HG03159 (cell line): ENCODE measurements around the gene CARD11.

ENCODE experiments used
- ATAC-seq: cut with Tn5 transposase; IDR thresholded peaks from one replicate; pipeline ENCODE4 v1.9.1; 2021; ENCODE audit warnings: mild to moderate bottlenecking, moderate library complexity; ENCODE audit not compliant: unreplicated experiment

CARD11 gene

GRCh38 chr7:2880874-2881533, 162.7 kb downstream of the CARD11 start:
- no peak for ATAC-seq

- no peak for ATAC-seq
Measured at GRCh38 chr7:2880051-2880450, 163.6 kb downstream of the CARD11 start.

- ATAC-seq = no peak
Measured at GRCh38 chr7:2879354-2879753, 164.3 kb downstream of the CARD11 start.

- no peak for ATAC-seq
Measured at GRCh38 chr7:2878306-2878705, 165.4 kb downstream of the CARD11 start.

- no peak for ATAC-seq
Measured at GRCh38 chr7:2876031-2876731, 167.5 kb downstream of the CARD11 start.

GRCh38 chr7:2873686-2874551, 169.7 kb downstream of the CARD11 start:
- no peak for ATAC-seq

GRCh38 chr7:2873146-2873545, 170.5 kb downstream of the CARD11 start:
- no peak for ATAC-seq

DNA sequence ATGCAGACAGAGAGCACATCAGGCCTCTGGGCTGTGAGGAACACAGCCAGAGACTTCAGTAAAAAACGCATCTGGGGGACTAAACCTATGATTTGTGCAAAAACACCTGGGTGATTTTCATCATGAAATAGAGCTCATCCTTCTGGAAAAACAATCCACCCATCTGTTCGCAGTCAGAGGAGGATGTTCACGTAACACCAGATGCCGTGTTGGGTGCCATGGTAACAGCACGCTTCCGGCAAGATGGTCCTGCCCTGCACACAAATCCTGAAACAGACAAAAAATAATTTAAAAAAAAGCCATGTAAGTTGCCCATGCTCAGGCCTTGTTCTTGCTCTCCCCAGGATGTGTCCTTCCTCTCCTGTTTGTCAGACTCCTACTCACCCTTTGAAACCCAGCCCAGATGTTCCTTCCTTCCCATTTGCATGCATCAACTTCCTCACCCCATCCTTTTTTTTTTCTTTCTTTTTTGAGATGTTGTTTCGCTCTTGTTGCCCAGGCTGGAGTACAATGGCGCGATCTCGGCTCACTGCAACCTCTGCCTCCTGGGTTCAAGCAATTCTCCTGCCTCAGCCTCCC, 171.3 kb downstream of the CARD11 start:
- no peak for ATAC-seq

GRCh38 chr7:2870471-2870931, 173.2 kb downstream of the CARD11 start:
- peak; percentile 63 for ATAC-seq

DNA sequence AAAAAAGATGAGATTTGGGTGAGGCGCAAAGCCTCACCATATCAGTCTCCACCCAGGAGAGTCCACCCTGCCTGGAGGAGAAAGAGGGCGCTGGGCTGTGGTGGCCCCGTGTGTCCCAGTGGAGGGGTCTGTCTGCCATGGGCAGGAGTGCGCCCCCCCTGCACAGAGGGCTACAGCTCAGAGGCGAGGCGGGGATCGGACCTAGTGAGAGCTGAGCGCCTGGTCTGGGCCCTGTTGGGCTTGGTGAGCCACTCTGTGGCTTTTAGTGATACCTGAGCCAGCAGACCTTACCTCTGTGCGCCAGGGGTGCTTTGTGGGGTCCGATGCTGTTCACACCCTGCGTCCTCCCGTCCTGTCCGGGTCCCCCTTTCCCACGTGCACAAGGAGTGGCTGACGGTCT, 173.7 kb downstream of the CARD11 start:
- ATAC-seq = no peak

DNA sequence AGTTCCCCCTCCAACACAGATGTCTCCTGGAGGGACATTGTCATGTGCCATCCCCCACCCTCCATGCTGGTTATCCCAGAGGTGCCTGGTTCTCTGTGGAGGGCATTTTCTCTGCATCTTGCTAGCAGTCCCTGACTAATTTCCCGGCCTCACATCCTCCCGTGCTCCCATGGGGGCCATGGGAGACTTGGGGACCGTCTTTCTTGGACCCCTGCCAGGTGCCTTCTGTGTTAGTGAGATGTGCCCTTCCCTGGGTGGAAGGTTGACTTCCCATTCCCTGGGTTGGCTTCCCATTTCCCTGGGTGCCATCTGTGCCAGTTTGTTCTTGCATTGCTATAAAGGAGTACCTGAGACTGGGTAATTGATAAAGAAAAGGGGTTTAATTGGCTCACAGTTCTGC, 177.1 kb downstream of the CARD11 start:
- ATAC-seq = no peak

DNA sequence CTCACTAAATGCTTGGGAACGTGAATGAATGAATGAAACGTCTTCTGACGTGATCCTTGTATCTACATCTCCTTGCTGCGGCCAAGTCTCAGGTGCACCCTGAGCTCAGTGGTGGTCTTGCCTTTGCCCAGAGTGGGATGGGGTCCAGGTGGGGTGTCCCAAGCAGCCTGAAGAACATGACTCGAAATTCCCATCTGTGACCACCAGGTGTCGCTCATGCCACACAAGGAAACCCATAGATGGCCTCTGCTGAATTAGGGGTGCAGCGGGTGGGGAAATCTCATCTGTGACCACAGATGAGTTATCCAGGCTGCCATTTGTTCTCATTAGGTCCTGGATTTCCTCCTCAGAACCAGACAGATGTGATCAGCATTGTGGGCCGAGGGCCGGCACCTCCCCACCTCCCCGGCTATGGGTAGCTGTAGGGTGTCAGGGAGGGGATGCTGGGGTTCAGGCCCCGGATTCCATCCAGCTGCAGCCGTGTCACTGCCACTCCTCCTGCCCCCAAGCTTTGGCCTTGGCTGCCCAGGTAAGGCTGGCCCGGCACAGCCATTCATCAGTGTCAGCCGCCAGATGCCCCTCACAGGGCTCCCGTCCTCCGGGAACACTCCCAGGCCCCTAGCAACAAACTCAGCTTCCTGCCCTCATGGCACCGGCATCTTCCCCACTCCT, 178.5 kb downstream of the CARD11 start:
- ATAC-seq = no peak

DNA sequence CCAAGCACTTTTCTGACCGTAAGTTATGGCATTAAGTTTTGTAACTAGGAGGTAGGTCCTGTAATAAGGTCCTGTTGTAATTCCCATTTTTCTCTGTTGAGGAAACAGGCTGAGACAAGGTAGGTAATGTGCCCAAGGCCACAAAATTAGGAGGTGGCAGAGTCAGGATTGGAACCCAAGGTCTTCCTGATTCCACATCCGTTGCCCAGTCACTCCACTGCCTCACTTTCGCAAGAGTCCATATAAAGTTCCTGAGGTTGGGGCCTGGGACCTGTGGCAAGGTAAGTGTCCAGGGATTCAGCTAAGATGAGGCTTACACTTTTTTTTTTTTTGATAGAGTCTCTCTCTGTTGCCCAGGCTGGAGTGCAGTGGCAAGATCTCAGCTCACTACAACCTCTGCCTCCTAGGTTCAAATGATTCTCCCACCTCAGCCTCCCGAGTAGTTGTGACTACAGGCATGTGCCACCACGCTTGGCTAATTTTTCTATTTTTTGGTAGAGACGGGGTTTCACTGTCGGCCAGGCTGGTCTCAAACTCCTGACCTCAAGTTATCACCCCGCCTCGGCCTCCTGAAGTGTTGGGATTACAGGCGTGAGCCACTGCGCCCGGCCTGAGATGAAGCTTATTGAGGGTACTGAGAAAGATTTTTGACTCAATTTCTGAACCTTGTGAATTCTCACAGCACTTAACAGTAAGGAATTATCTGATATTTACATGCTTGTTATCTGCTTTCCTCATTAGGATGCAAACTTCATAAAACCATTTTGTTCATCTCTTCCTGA, 179.3 kb downstream of the CARD11 start:
- no peak for ATAC-seq

- ATAC-seq = peak; percentile 91
Measured at GRCh38 chr7:2863461-2864066, 180.1 kb downstream of the CARD11 start.

GRCh38 chr7:2862831-2863361, 180.8 kb downstream of the CARD11 start:
- no peak for ATAC-seq

GRCh38 chr7:2861509-2861908, 182.2 kb downstream of the CARD11 start:
- no peak for ATAC-seq

GRCh38 chr7:2860627-2861133, 183.0 kb downstream of the CARD11 start:
- ATAC-seq = no peak

DNA sequence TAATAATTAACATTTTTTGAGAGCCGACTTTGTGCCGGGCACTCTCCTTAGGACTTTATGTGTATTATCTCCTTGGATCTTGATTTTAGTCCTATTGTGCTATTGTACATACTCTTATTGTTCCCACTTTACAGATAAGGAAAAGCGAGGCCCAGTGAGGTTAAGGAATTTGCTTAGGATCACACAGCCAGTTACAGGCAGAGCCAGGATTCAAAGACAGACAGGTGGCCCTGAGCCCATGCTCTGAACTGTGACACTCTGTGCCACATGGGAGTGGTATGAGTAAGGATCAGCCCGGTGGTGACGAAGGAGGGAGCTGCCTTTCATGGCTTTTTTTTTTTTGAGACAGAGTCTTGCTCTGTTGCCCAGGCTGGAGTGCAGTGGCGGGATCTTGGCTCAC, 183.7 kb downstream of the CARD11 start:
- ATAC-seq = no peak

- no peak for ATAC-seq
Measured at GRCh38 chr7:2858621-2859020, 185.0 kb downstream of the CARD11 start.
